ENCODE measurements around the gene S1PR4.

GRCh38 chr19:3194106-3195087 is 15.8 kb downstream of the S1PR4 start:
- TF ChIP-seq CTCF (conservative IDR thresholded peaks at IDR 0.05 in 1 of 2, IDR thresholded peaks at IDR 0.05 in 1 of 2; ENCODE audit: low read depth in 1 of 2, low read length in 2 of 2) (no peak), EZH2 (IDR thresholded peaks at IDR 0.05; ENCODE audit: low read length, missing control alignments) (no peak)

Measured in fibroblast of lung (primary cell).